GM18519 (cell line): ENCODE measurements around the gene CERS2.

ENCODE experiments used
- ATAC-seq: cut with Tn5 transposase; IDR thresholded peaks from one replicate; pipeline ENCODE4 v1.9.1; 2021; ENCODE audit warnings: mild to moderate bottlenecking, moderate library complexity; ENCODE audit not compliant: unreplicated experiment, low FRiP score

The CERS2 gene

GRCh38 chr1:150922519-150922975, 52.1 kb downstream of the CERS2 start:
- no peak for ATAC-seq

DNA sequence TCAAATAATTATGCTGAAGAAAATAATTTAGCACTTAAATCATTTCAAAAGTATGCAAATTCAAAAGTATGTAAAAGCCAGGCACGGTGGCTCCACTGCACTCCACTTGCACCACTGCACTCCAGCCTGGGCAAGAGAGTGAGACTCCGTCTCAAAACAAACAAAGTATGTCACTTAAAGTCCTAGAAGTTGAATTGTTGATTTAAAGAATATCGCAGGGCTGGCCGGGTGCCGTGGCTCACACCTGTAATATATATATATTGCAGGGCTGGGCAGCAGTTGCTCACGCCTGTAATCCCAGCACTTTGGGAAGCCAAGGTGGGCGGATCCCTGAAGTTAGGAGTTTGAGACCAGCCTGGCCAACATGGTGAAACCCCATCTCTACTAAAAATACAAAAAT, 57.2 kb downstream of the CERS2 start:
- no peak for ATAC-seq
